BE2C (cell line): Measurements from ENCODE around the gene CLK4.
"Not testable (repeated sequence)": the region's sequence is repeated elsewhere in the genome, so short reads cannot be mapped to it uniquely, and the experiment has no call there.

ENCODE experiments used
- DNase-seq: peaks from one replicate; pipeline ENCODE4 v3.0.0-alpha.2; 2020
- H3K27me3 ChIP-seq: fragments of 250-450 bp; sonication (Bioruptor Pico); 2 replicates; pipeline ENCODE4 v1.5.1; 2020; ENCODE audit warnings: mild to moderate bottlenecking
- H3K36me3 ChIP-seq: fragments of 250-450 bp; sonication (Bioruptor Pico); 2 replicates; pipeline ENCODE4 v1.5.1; 2020; ENCODE audit warnings: mild to moderate bottlenecking
- H3K4me1 ChIP-seq: fragments of 250-450 bp; sonication (Bioruptor Pico); 2 replicates; pipeline ENCODE4 v1.5.1; 2020
- H3K4me3 ChIP-seq: 2 replicates; pipeline ENCODE4 v1.5.1; 2011; ENCODE audit warnings: low read depth, low read length
- H3K9me3 ChIP-seq: fragments of 250-450 bp; sonication (Bioruptor Pico); 2 replicates; pipeline ENCODE4 v1.5.1; 2020
- TF ChIP-seq, protein P1 (sequence below): IDR thresholded peaks from 2 replicates; pipeline ENCODE4 v1.5.1; 2012; ENCODE audit warnings: mild to moderate bottlenecking, low read depth, low read length

Gene CLK4

DNA sequence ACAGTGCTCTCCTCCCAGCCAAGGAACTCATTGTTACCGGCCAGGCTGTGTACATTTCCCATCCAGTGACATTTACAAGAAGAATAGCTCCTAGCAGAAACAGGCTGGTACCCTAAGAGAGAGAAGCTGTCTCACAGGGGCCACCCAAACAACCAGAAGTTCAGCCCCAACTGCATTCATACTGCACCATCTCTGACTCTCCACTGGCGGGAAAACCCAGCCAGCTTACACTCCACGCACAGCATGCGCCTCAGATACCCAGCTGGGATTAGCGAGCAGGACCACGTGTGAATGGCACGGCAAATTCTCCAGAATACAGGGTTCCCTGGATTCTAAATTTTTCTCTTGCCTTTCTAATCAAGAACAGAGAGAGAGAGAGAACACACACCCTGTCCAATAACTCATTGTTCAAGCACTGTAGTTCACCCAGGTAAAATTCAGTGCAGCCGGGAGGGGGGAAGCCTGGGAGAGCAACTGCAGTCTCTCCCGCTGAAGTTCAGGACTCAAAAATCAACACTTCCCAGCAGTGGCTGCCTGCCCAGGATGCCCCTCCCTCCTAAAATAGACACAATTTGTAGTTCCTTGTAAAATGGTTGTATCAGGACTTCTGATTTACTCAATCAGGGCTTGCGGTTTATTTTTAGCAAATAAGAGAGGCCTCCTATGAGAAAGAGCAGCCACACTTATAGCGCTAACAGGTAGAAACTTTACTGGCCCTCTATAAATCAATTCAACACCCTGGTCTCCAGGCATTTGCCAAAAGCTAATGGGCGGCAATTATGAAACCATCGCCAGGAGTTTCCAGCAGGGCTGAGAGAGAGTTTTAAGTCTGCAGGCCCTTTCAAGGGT is 38.9 kb downstream of the CLK4 start:
- TF ChIP-seq, protein P1, sequence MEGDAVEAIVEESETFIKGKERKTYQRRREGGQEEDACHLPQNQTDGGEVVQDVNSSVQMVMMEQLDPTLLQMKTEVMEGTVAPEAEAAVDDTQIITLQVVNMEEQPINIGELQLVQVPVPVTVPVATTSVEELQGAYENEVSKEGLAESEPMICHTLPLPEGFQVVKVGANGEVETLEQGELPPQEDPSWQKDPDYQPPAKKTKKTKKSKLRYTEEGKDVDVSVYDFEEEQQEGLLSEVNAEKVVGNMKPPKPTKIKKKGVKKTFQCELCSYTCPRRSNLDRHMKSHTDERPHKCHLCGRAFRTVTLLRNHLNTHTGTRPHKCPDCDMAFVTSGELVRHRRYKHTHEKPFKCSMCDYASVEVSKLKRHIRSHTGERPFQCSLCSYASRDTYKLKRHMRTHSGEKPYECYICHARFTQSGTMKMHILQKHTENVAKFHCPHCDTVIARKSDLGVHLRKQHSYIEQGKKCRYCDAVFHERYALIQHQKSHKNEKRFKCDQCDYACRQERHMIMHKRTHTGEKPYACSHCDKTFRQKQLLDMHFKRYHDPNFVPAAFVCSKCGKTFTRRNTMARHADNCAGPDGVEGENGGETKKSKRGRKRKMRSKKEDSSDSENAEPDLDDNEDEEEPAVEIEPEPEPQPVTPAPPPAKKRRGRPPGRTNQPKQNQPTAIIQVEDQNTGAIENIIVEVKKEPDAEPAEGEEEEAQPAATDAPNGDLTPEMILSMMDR = no peak
- H3K9me3 ChIP-seq = no peaks in the 10 kb centered on the region; the same call in 1 of the 2 replicates
- DNase-seq = no peak
- no peaks in the 10 kb centered on the region for H3K36me3 ChIP-seq
- H3K4me1 ChIP-seq = no peaks in the 10 kb centered on the region
- H3K4me3 ChIP-seq = no peak overlapping the region
- H3K27me3 ChIP-seq = peaks cover 20% of the 10 kb centered on the region

DNA sequence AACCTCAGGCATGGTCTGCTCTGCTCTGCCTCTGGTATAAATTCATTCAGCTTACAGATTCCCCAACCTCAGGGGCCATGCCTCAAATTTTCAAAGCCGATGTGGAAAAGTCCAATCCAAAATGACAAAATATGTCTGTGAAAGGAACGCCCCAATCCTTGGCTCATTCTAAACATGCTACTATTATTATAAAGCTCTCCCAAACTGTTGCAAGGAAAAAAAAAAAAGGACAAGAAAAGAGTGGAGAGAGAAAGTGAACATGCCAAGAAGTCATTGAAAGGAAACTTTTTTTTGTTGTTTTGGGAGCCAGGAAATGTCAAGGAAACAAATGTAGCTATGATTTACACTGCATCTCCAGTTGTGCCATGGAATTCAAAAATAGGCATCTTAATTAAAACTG is 40.5 kb downstream of the CLK4 start:
- peaks cover 20% of the 10 kb centered on the region for H3K27me3 ChIP-seq
- no peaks in the 10 kb centered on the region for H3K36me3 ChIP-seq
- no peaks in the 10 kb centered on the region; the same call in 1 of the 2 replicates for H3K9me3 ChIP-seq
- TF ChIP-seq, protein P1 = no peak
- no peak overlapping the region for H3K4me3 ChIP-seq
- no peaks in the 10 kb centered on the region for H3K4me1 ChIP-seq
- no peak for DNase-seq

DNA sequence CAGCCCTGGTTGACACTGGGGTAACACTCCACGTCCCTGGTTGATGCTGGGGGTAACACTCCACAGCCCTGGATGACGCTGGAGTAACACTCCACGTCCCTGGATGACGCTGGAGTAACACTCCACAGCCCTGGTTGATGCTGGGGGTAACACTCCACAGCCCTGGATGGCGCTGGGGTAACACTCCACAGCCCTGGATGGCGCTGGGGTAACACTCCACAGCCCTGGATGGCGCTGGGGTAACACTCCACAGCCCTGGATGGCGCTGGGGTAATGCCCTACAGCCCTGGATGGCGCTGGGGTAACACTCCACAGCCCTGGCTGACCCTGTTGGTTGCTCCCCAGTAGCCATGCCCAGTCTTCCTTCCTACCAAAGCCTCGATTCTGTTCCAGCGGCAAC is 41.4 kb downstream of the CLK4 start:
- H3K27me3 ChIP-seq = peaks cover 19% of the 10 kb centered on the region
- H3K4me3 ChIP-seq, H3K36me3 ChIP-seq, H3K9me3 ChIP-seq, DNase-seq, H3K4me1 ChIP-seq: not testable (repeated sequence)

DNA sequence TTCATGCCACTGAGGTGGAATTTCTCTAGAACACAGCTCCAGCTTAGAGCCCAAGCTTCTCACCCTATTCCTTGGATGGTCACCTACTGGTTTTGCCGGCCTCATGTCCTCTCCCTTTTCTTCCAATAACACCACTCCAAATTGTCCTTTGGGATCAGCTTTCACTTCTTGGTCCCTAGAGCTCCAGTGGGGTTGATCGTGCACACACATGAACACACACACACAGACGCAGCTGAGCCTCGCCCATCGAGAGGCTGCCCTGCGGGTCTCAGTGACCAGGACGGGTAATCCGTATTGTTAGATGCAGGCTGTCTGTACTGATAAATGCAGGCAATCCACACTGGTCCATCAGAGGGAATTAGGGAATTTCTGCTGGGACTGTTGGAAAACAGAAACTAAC is 43.6 kb downstream of the CLK4 start:
- no peaks in the 10 kb centered on the region for H3K36me3 ChIP-seq
- no peaks in the 10 kb centered on the region for H3K4me1 ChIP-seq
- peaks cover 5% of the 10 kb centered on the region; the same call in 1 of the 2 replicates for H3K27me3 ChIP-seq
- DNase-seq = no peak
- H3K4me3 ChIP-seq = no peak overlapping the region
- H3K9me3 ChIP-seq = no peaks in the 10 kb centered on the region; the same call in 1 of the 2 replicates
- TF ChIP-seq, protein P1 = no peak

DNA sequence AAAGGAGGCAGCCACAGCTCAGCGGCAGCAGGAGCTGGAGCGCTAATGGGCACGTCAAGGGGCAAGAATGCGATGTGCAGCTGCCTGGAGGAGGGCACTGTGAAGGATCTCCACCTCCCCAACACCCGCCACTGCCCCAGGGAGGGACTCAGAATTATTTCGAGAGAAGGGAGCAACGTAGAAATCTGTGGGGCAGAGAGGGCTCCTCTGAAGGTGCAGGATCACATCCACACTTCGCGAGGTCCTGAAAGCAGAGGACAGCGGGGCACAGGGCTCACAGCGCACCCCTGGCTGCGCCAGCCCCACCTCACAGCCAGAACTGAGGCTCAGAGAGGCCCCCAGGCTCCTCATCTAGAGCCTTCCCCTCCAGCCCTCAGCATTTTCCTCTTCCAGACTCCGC is 44.6 kb downstream of the CLK4 start:
- H3K4me3 ChIP-seq = no peak overlapping the region
- no peak for DNase-seq
- H3K36me3 ChIP-seq = no peaks in the 10 kb centered on the region
- H3K4me1 ChIP-seq = no peaks in the 10 kb centered on the region
- no peaks in the 10 kb centered on the region; the same call in 1 of the 2 replicates for H3K9me3 ChIP-seq
- TF ChIP-seq, protein P1 = no peak
- no peaks in the 10 kb centered on the region for H3K27me3 ChIP-seq

DNA sequence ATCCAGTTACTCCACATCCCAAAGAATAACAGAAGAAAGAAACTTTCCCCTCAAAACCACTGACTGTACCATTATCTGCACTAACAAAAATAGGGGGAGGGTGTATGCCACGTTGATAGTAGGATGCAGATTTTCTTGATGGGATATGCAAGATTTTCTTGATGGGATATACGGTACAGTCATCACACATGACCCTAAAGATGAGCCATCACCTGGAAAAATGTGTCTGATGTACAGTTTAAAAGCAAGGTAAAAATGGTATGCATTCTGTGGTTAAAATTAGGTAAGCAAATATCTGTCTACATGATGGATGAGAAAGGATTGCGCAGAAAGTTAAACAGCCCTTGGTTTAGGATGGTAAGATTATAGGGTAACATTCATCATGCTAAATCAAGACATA is 45.2 kb downstream of the CLK4 start:
- Histone ChIP-seq H3K4me1 (no peaks in the 10 kb centered on the region), H3K4me3 (no peak overlapping the region), H3K27me3 (no peaks in the 10 kb centered on the region), H3K9me3 (no peaks in the 10 kb centered on the region; the same call in 1 of the 2 replicates), H3K36me3 (no peaks in the 10 kb centered on the region)
- TF ChIP-seq, protein P1 = no peak
- no peak for DNase-seq
